Right cardiac atrium (tissue), 5 donors: ENCODE data around the gene SLC37A1. TPM values are rescaled to one million over a fixed set of nuclear protein-coding genes. Genes with fewer than 3 reads are reported as not detected.

ENCODE experiments used
- ATAC-seq, 2 donors: fragments of 200-7000 bp; cut with Tn5 transposase; one replicate each; pipeline versions ENCODE4 v1.8.0 to v1.9.1; 2020; ENCODE audit warnings: moderate library complexity in 2 of 2, mild to moderate bottlenecking in 1 of 2
- DNase-seq, 3 donors: peaks; one replicate each; pipeline ENCODE4 v3.0.0-alpha.2; 2020
- H3K27ac ChIP-seq: one replicate; pipeline ENCODE4 v1.5.1; 2013; ENCODE audit warnings: mild to moderate bottlenecking, low read length, control low read depth, moderate library complexity
- H3K27me3 ChIP-seq: one replicate; pipeline ENCODE4 v1.6.1; 2013; ENCODE audit not compliant: control insufficient read depth, insufficient read depth
- H3K4me1 ChIP-seq: one replicate; pipeline ENCODE4 v1.6.1; 2013; ENCODE audit warnings: low read length; ENCODE audit not compliant: control insufficient read depth, insufficient read depth
- H3K4me3 ChIP-seq: one replicate; pipeline ENCODE4 v1.5.1; 2013; ENCODE audit warnings: low read length, control low read depth
- H3K9me3 ChIP-seq: one replicate; pipeline ENCODE4 v1.6.1; 2013; ENCODE audit warnings: low read length; ENCODE audit not compliant: control insufficient read depth
- WGBS: extraction: QIAGEN DNeasy Blood & Tissue Kit; methylation state at CpG from one replicate; pipeline ENCODE4 v1.1.7; 2013; 5-methylcytosine and 5-hydroxymethylcytosine counted together
- intact Hi-C, 4 donors: fragments of 100-400 bp; cut with DNase I; formaldehyde crosslinking; loops; one replicate each; pipeline versions ENCODE4 v1.11.0 to v1.14.0; 2022 to 2023
- polyA plus RNA-seq: library from polyadenylated mRNA; stranded (reverse); fragments of 200-250 nt; gene quantifications from one replicate; pipeline ENCODE4 v1.2.3, GENCODE V29; 2013
- total RNA-seq, 4 donors: library from RNA; stranded (reverse); fragmentation: NEBNext Ultra II Directional; extraction: Animal tissue kit (Norgen Biotek cat#: 25700); gene quantifications; one replicate each; pipeline ENCODE4 v1.2.1, GENCODE V29; 2021
- donor health status: healthy with polysubstance abuse.
- donor health status: DM: no; HTN: yes; CAD: no.
- donor health status: DM: no; HTN: no; CAD: no.
- donor health status: DM: no; HTN: yes; CAD: no; lungs with severe emphysema.
- donor health status: DM: yes; HTN: yes; CAD: no.

Gene SLC37A1
- total and polyA plus RNA-seq, 5 donors, result 1.9 to 2.9 (median 2.9) TPM

DNA sequence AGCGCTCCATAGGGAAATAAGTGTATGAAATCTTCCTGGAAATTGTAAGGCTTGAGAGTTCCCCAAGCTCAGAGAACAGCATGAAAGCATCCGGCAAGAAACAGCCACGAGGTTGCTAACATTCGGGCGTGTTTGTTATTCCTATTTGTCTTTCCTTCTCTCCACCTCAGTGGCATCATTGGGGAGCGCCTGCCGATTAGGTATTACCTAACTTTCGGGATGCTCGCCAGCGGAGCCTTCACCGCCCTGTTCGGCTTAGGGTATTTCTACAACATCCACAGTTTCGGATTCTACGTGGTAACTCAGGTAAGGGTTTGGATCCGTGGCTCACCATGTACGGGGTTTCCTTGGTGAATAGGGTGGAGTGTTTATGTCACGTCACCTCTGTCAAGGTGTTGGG is 25.7 kb downstream of the SLC37A1 start:
- DNase-seq (no peak), ATAC-seq (no peak)
- H3K4me3 ChIP-seq, result no peak overlapping the region
- no peaks in the 10 kb centered on the region for H3K4me1 ChIP-seq
- WGBS, result 92% methylated on average over 17 of the region's 17 CpGs
- intact Hi-C loops, result no loop called here
- H3K27ac ChIP-seq, result no peak overlapping the region
- H3K9me3 ChIP-seq, result no peaks in the 10 kb centered on the region
- H3K27me3 ChIP-seq, result no peaks in the 10 kb centered on the region

GRCh38 chr21:42539931-42540343 is 26.3 kb downstream of the SLC37A1 start:
- 78% methylated on average over 7 of the region's 7 CpGs for WGBS
- DNase-seq (no peak), ATAC-seq (no peak)
- intact Hi-C loops, result no loop called here
- no peak overlapping the region for H3K27ac ChIP-seq
- H3K4me3 ChIP-seq, result no peak overlapping the region
- no peaks in the 10 kb centered on the region for H3K4me1 ChIP-seq
- H3K27me3 ChIP-seq, result no peaks in the 10 kb centered on the region
- no peaks in the 10 kb centered on the region for H3K9me3 ChIP-seq

DNA sequence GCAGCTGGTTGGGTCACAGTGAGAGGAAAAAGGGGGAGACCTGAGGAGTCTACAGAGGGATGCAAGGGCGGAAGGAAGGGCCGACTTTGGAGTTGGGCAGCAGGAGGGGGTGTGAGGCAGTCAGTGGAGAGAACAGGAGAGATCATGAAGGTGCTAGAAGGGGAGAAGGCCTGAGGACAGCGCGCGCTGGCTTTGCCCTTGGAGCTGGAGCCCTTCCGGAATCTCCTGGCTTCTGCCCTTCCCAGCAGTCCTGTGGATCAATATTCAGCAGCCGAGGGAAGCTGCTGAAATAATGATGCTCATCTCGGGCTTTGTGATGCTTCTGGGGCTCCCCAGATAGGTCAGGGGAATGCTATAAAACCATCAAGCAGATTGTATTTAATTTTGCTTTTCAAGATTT is 26.7 kb downstream of the SLC37A1 start:
- 86% methylated on average over 8 of the region's 8 CpGs for WGBS
- Histone ChIP-seq H3K9me3 (no peaks in the 10 kb centered on the region), H3K27me3 (no peaks in the 10 kb centered on the region), H3K27ac (no peak overlapping the region), H3K4me1 (no peaks in the 10 kb centered on the region), H3K4me3 (no peak overlapping the region)
- DNase-seq (no peak), ATAC-seq (no peak)
- intact Hi-C loops, result no loop called here

- no peak for DNase-seq
- H3K4me1 ChIP-seq, result no peaks in the 10 kb centered on the region
Observed at GRCh38 chr21:42541174-42541573, 27.5 kb downstream of the SLC37A1 start.

DNA sequence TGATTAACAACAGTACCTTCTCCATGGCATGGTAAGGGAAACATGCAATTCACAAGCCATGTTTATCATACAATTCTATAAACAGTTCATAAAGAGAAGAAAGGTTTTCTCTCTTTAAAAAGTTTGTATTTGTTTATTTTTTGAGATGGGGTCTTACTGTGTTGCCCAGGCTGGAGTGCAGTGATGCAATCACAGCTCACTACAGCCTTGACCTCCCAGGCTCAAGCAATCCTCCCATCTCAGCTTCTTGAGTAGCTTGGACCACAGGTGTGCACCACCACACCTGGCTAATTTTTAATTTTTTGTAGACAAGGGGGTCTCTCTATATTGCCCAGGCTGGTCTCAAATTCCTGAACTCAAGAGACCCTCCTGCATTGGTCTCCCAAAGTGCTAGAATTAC is 28.0 kb downstream of the SLC37A1 start:
- intact Hi-C loops, result no loop called here
- H3K4me3 ChIP-seq, result no peak overlapping the region
- DNase-seq (no peak), ATAC-seq (no peak)
- no peaks in the 10 kb centered on the region for H3K27me3 ChIP-seq
- H3K4me1 ChIP-seq, result no peaks in the 10 kb centered on the region
- H3K27ac ChIP-seq, result no peak overlapping the region
- no peaks in the 10 kb centered on the region for H3K9me3 ChIP-seq

More at GRCh38 chr21:42541174-42541573, 27.5 kb downstream of the SLC37A1 start:
- 84% methylated on average over 12 of the region's 12 CpGs for WGBS
- ATAC-seq, result no peak
- intact Hi-C loops, result no loop called here
- H3K9me3 ChIP-seq, result no peaks in the 10 kb centered on the region
- no peaks in the 10 kb centered on the region for H3K27me3 ChIP-seq
- no peak overlapping the region for H3K4me3 ChIP-seq
- H3K27ac ChIP-seq, result no peak overlapping the region

- Histone ChIP-seq H3K27ac (no peak overlapping the region), H3K4me1 (no peaks in the 10 kb centered on the region), H3K9me3 (no peaks in the 10 kb centered on the region), H3K4me3 (no peak overlapping the region), H3K27me3 (no peaks in the 10 kb centered on the region)
- WGBS, result 85% methylated on average over 8 of the region's 8 CpGs
- intact Hi-C loops, result no loop called here
- no peak for ATAC-seq
- DNase-seq, result no peak
Observed at GRCh38 chr21:42542196-42542595, 28.5 kb downstream of the SLC37A1 start.

GRCh38 chr21:42542596-42542995 is 28.9 kb downstream of the SLC37A1 start:
- 84% methylated on average over 10 of the region's 10 CpGs for WGBS
- H3K9me3 ChIP-seq, result no peaks in the 10 kb centered on the region
- no peak for DNase-seq
- ATAC-seq, result no peak
- no peaks in the 10 kb centered on the region for H3K27me3 ChIP-seq
- intact Hi-C loops, result no loop called here
- H3K27ac ChIP-seq, result no peak overlapping the region
- H3K4me1 ChIP-seq, result no peaks in the 10 kb centered on the region
- no peak overlapping the region for H3K4me3 ChIP-seq

- Histone ChIP-seq H3K4me1 (no peaks in the 10 kb centered on the region), H3K4me3 (no peak overlapping the region), H3K9me3 (no peaks in the 10 kb centered on the region), H3K27ac (no peak overlapping the region), H3K27me3 (no peaks in the 10 kb centered on the region)
- ATAC-seq, result no peak
- no peak for DNase-seq
- intact Hi-C loops, result no loop called here
- 92% methylated on average over 25 of the region's 25 CpGs for WGBS
Observed at GRCh38 chr21:42543106-42543847, 29.6 kb downstream of the SLC37A1 start.

DNA sequence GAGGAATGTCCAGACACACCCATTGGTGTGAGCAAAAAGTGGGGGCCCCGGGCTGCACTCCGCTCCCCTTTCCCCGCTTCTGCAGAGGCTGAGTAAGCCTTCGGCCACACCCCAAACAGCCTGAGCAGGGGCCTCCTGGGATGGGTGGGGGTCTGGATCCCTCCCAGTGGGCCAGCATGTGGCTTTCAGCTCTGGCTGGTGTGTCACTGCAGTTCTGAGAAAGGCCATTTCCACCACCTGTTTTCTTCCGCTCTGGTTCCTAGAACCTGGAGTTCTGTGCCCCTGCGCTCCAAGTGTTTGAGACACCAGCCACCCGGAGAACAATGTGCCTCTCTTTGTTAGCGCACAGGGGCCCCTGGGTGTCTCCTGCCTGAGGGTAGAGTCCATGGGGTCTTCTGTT is 30.9 kb downstream of the SLC37A1 start:
- no peaks in the 10 kb centered on the region for H3K4me1 ChIP-seq
- intact Hi-C loops, result no loop called here
- no peaks in the 10 kb centered on the region for H3K9me3 ChIP-seq
- no peak overlapping the region for H3K27ac ChIP-seq
- no peak for ATAC-seq
- WGBS, result 93% methylated on average over 8 of the region's 8 CpGs
- no peak overlapping the region for H3K4me3 ChIP-seq
- DNase-seq, result no peak
- H3K27me3 ChIP-seq, result no peaks in the 10 kb centered on the region

GRCh38 chr21:42545317-42545716 is 31.7 kb downstream of the SLC37A1 start:
- WGBS, result 96% methylated on average over 4 of the region's 4 CpGs
- Histone ChIP-seq H3K27ac (no peak overlapping the region), H3K4me3 (no peak overlapping the region), H3K27me3 (no peaks in the 10 kb centered on the region), H3K4me1 (no peaks in the 10 kb centered on the region), H3K9me3 (no peaks in the 10 kb centered on the region)
- no peak for ATAC-seq
- intact Hi-C loops, result no loop called here
- no peak for DNase-seq

- intact Hi-C loops, result no loop called here
- Histone ChIP-seq H3K9me3 (no peaks in the 10 kb centered on the region), H3K4me3 (no peak overlapping the region), H3K27ac (no peak overlapping the region), H3K27me3 (no peaks in the 10 kb centered on the region), H3K4me1 (no peaks in the 10 kb centered on the region)
- 88% methylated on average over 8 of the region's 8 CpGs for WGBS
- no peak for DNase-seq
- peak in 1 of 2 donors; percentile 25 for ATAC-seq
Observed at GRCh38 chr21:42545745-42546144, 32.1 kb downstream of the SLC37A1 start.

DNA sequence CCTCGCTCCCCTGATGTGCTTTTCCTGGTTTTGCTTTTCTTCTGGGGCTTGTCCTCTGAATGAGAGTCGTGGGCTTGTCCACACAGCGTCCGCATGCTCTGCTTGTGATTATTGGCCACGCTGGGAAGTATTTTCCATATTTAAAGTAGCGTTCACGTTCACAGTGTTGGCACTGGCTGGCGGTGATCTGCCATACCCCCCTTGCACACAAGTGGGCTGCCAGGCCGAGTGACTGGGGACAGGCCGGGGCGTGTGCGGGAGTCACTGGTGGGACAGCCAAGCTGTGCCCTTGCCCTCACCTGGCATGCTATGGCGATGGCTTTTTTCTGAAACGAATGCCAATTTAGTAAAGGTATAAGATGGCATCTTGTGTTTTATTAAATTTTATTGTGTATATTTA is 32.8 kb downstream of the SLC37A1 start:
- DNase-seq (no peak), ATAC-seq (no peak)
- no peak overlapping the region for H3K27ac ChIP-seq
- 94% methylated on average over 14 of the region's 14 CpGs for WGBS
- H3K27me3 ChIP-seq, result no peaks in the 10 kb centered on the region
- intact Hi-C loops, result no loop called here
- H3K4me1 ChIP-seq, result no peaks in the 10 kb centered on the region
- H3K4me3 ChIP-seq, result no peak overlapping the region
- H3K9me3 ChIP-seq, result no peaks in the 10 kb centered on the region
